CD14-positive monocyte (primary cell): ENCODE data around the gene SLC24A2. TPM values are rescaled to one million over a fixed set of nuclear protein-coding genes. Genes with fewer than 3 reads are reported as not detected.

Experiments
- DNase-seq, 3 donors: peaks; one replicate each; pipeline ENCODE4 v3.0.0-alpha.2; 2011 to 2022
- H2AFZ ChIP-seq: 2 replicates; pipeline ENCODE4 v1.6.0; 2012; ENCODE audit warnings: mild to moderate bottlenecking, low read depth, low read length, inconsistent platforms; ENCODE audit not compliant: insufficient read depth, poor library complexity, severe bottlenecking
- H3K27ac ChIP-seq, 2 donors: 1 replicate in 1 of 2; 2 replicates in 1 of 2; pipeline ENCODE4 v1.5.1; 2012 to 2013; ENCODE audit warnings: low read length in 2 of 2, control low read depth in 1 of 2, inconsistent platforms in 1 of 2, low read depth in 1 of 2, mild to moderate bottlenecking in 1 of 2
- H3K27me3 ChIP-seq, 2 donors: one replicate each; pipeline versions ENCODE4 v1.6.0 to v1.6.1; 2011 to 2013; ENCODE audit warnings: low read length in 2 of 2; ENCODE audit not compliant: control insufficient read depth in 2 of 2, insufficient read depth in 2 of 2
- H3K36me3 ChIP-seq, 2 donors: replicated peaks in 1 of 2; 1 replicate in 1 of 2; 2 replicates in 1 of 2; pipeline versions ENCODE4 v1.5.1 to v1.6.1; 2012 to 2013; ENCODE audit warnings: low read length in 2 of 2, control low read depth in 1 of 2, inconsistent platforms in 1 of 2, mild to moderate bottlenecking in 1 of 2; ENCODE audit not compliant: insufficient read depth in 2 of 2, control insufficient read depth in 1 of 2
- H3K4me1 ChIP-seq, 2 donors: 1 replicate in 1 of 2; 2 replicates in 1 of 2; pipeline versions ENCODE4 v1.5.1 to v1.6.1; 2012 to 2013; ENCODE audit warnings: low read length in 2 of 2, control low read depth in 1 of 2, inconsistent platforms in 1 of 2, mild to moderate bottlenecking in 1 of 2, moderate library complexity in 1 of 2; ENCODE audit not compliant: insufficient read depth in 2 of 2, control insufficient read depth in 1 of 2
- H3K4me2 ChIP-seq: replicated peaks from 2 replicates; pipeline ENCODE3; 2012; ENCODE audit warnings: low read length, moderate library complexity, mild to moderate bottlenecking; ENCODE audit not compliant: poor library complexity, severe bottlenecking; ENCODE audit errors: extremely low read depth
- H3K4me3 ChIP-seq, 3 experiments: fragments of 200-600 bp in 1 of 3; sonication (generic) in 1 of 3; replicated peaks in 1 of 3; 1 replicate in 2 of 3; 2 replicates in 1 of 3; pipeline ENCODE4 v1.5.1; 2011 to 2013; ENCODE audit warnings: low read length in 3 of 3, mild to moderate bottlenecking in 3 of 3, control low read depth in 2 of 3, low read depth in 2 of 3, inconsistent platforms in 1 of 3, moderate library complexity in 1 of 3
- H3K79me2 ChIP-seq: 2 replicates; pipeline ENCODE4 v1.6.0; 2012; ENCODE audit warnings: mild to moderate bottlenecking, control low read depth, inconsistent platforms, low read length, moderate library complexity; ENCODE audit not compliant: insufficient read depth
- H3K9ac ChIP-seq: 2 replicates; pipeline ENCODE4 v1.6.0; 2017; ENCODE audit warnings: low read length, mild to moderate bottlenecking; ENCODE audit not compliant: insufficient read depth, poor library complexity, severe bottlenecking
- H3K9me3 ChIP-seq, 2 donors: replicated peaks in 1 of 2; 1 replicate in 1 of 2; 2 replicates in 1 of 2; pipeline versions ENCODE4 v1.5.1 to v1.6.1; 2012 to 2013; ENCODE audit warnings: low read length in 2 of 2, control low read depth in 1 of 2; ENCODE audit not compliant: control insufficient read depth in 1 of 2, insufficient read depth in 1 of 2
- H4K20me1 ChIP-seq: 2 replicates; pipeline ENCODE4 v1.6.0; 2012; ENCODE audit warnings: mild to moderate bottlenecking, low read length, control low read depth, moderate library complexity; ENCODE audit not compliant: insufficient read depth
- H3K27ac Mint-ChIP-seq, 7 donors: one replicate each; pipeline ENCODE4 v1.8.0; 2020; ENCODE audit warnings: mild to moderate bottlenecking in 7 of 7, mixed read lengths in 7 of 7, moderate library complexity in 6 of 7, inconsistent platforms in 2 of 7
- H3K27me3 Mint-ChIP-seq, 3 donors: one replicate each; pipeline ENCODE4 v1.8.0; 2021 to 2022; ENCODE audit warnings: low read depth in 3 of 3, mild to moderate bottlenecking in 3 of 3, mixed read lengths in 3 of 3, moderate library complexity in 3 of 3, inconsistent platforms in 1 of 3
- H3K36me3 Mint-ChIP-seq, 2 donors: one replicate each; pipeline ENCODE4 v1.8.0; 2020; ENCODE audit warnings: mixed read lengths in 2 of 2, inconsistent platforms in 1 of 2, mild to moderate bottlenecking in 1 of 2
- H3K4me1 Mint-ChIP-seq: one replicate; pipeline ENCODE4 v1.8.0; 2020; ENCODE audit warnings: mild to moderate bottlenecking, mixed read lengths
- H3K4me3 Mint-ChIP-seq, 2 donors: one replicate each; pipeline ENCODE4 v1.8.0; 2020; ENCODE audit warnings: mild to moderate bottlenecking in 2 of 2, mixed read lengths in 2 of 2, moderate library complexity in 1 of 2
- H3K9me3 Mint-ChIP-seq, 7 donors: one replicate each; pipeline ENCODE4 v1.8.0; 2020 to 2022; ENCODE audit warnings: mixed read lengths in 7 of 7, mild to moderate bottlenecking in 6 of 7, moderate library complexity in 6 of 7, inconsistent platforms in 2 of 7
- WGBS: methylation state at CpG from one replicate; pipeline ENCODE4 v1.1.5; 2013; ENCODE audit warnings: missing lambda C conversion rate; ENCODE audit not compliant: insufficient coverage; 5-methylcytosine and 5-hydroxymethylcytosine counted together
- intact Hi-C, 2 donors: fragments of 100-400 bp; cut with micrococcal nuclease; formaldehyde crosslinking; loops; one replicate each; pipeline versions ENCODE4 v1.15.0 to v1.15.1; 2023
- polyA plus RNA-seq, 3 donors: library from polyadenylated mRNA; depleted of rRNA in 1 of 3; unstranded in 2 of 3; stranded (reverse) in 1 of 3; fragments of 300-500 nt in 2 of 3; fragments of >200 nt in 1 of 3; fragmentation: Illumina TruSeq in 2 of 3; gene quantifications; 1 replicate in 2 of 3; 2 replicates in 1 of 3; pipeline ENCODE4 v1.2.3, GENCODE V29; 2012 to 2021
- TF ChIP-seq, protein P1 (sequence below): fragments of 200-600 bp; IDR thresholded peaks from one replicate; pipeline ENCODE4 v1.8.0; 2022; ENCODE audit warnings: antibody characterized with exemption, mild to moderate bottlenecking

SLC24A2 gene
- polyA plus RNA-seq, 3 donors = not detected

DNA sequence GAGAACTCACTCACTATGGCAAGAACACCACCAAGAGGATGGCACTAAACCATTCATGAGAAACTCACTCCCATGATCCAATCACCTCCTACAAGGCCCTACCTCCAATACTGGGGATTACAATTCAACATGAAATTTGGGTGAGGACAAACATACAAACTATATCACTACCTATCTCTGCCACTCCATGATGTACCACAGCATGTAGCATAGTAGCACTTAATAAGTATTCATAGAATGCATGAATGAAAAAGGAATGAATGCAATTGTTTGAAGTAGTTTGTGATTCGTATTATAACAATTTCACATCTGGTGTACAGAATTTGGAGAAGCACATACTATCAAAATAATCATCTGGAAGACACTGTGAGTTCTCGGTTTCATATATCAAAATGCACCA, 27.9 kb upstream of the SLC24A2 start:
- Histone ChIP-seq H3K27me3 (no peaks in the 10 kb centered on the region), H2AFZ (no peak overlapping the region), H3K79me2 (no peaks in the 10 kb centered on the region), H3K9ac (no peak overlapping the region), H3K4me2 (no peak overlapping the region), H3K36me3 (no peaks in the 10 kb centered on the region), H3K27ac (no peak overlapping the region), H3K9me3 (peaks cover 11 to 13% of the 10 kb centered on the region in 2 donors), H4K20me1 (no peaks in the 10 kb centered on the region), H3K4me3 (no peak overlapping the region), H3K4me1 (no peaks in the 10 kb centered on the region)
- H3K9me3 Mint-ChIP-seq = peaks cover 0 to 15% (median 11%) of the 10 kb centered on the region in 7 donors
- H3K27ac Mint-ChIP-seq = no peak overlapping the region
- H3K36me3 Mint-ChIP-seq = no peaks in the 10 kb centered on the region
- no peaks in the 10 kb centered on the region for H3K4me1 Mint-ChIP-seq
- H3K27me3 Mint-ChIP-seq = peaks cover 0 to 1% (median 0%) of the 10 kb centered on the region in 3 donors
- WGBS = 83% methylated on average over 1 of the region's 2 CpGs
- DNase-seq = no peak
- TF ChIP-seq, protein P1, sequence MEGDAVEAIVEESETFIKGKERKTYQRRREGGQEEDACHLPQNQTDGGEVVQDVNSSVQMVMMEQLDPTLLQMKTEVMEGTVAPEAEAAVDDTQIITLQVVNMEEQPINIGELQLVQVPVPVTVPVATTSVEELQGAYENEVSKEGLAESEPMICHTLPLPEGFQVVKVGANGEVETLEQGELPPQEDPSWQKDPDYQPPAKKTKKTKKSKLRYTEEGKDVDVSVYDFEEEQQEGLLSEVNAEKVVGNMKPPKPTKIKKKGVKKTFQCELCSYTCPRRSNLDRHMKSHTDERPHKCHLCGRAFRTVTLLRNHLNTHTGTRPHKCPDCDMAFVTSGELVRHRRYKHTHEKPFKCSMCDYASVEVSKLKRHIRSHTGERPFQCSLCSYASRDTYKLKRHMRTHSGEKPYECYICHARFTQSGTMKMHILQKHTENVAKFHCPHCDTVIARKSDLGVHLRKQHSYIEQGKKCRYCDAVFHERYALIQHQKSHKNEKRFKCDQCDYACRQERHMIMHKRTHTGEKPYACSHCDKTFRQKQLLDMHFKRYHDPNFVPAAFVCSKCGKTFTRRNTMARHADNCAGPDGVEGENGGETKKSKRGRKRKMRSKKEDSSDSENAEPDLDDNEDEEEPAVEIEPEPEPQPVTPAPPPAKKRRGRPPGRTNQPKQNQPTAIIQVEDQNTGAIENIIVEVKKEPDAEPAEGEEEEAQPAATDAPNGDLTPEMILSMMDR = no peak
- intact Hi-C loops = no loop called here
- H3K4me3 Mint-ChIP-seq = no peak overlapping the region

DNA sequence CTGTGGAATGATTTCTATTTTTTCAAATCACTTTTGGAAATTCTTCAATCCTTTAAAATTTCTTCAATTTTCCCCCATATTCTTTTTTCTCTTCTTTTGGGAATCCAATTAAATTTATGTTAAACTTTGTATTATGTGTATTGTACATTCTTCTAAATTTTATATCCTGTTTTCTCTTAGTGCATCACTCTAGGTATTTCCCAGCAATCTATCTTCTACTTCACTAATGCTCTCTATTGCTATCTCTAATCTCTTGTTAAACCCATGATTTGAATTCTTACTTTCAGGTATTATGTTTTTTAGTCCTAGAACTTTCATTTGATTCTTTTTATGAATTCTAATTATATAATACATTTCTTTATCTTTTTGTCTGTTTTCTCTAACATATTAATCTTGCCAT, 23.4 kb upstream of the SLC24A2 start:
- Histone ChIP-seq H2AFZ (no peak overlapping the region), H3K9me3 (peaks cover 7 to 13% of the 10 kb centered on the region in 2 donors), H4K20me1 (no peaks in the 10 kb centered on the region), H3K79me2 (no peaks in the 10 kb centered on the region), H3K27ac (no peak overlapping the region), H3K36me3 (no peaks in the 10 kb centered on the region), H3K27me3 (no peaks in the 10 kb centered on the region), H3K4me2 (no peak overlapping the region), H3K4me3 (no peak overlapping the region), H3K4me1 (no peaks in the 10 kb centered on the region), H3K9ac (no peak overlapping the region)
- H3K27me3 Mint-ChIP-seq = peaks cover 0 to 1% (median 0%) of the 10 kb centered on the region in 3 donors
- no peak for DNase-seq
- H3K4me3 Mint-ChIP-seq = no peak overlapping the region
- H3K36me3 Mint-ChIP-seq = no peaks in the 10 kb centered on the region
- TF ChIP-seq, protein P1 = no peak
- H3K4me1 Mint-ChIP-seq = no peaks in the 10 kb centered on the region
- H3K27ac Mint-ChIP-seq = no peak overlapping the region
- H3K9me3 Mint-ChIP-seq = peaks cover 0 to 13% (median 8%) of the 10 kb centered on the region in 7 donors
- intact Hi-C loops = no loop called here
